Uterus (tissue), 4 donors: ENCODE data around the gene DOCK1. TPM values are rescaled to one million over a fixed set of nuclear protein-coding genes. Genes with fewer than 3 reads are reported as not detected.

Experiments
- DNase-seq, 2 donors: peaks; one replicate each; pipeline ENCODE4 v3.0.0-alpha.2; 2019 to 2020
- H3K27ac ChIP-seq, 2 donors: fragments of 200-600 bp; sonication (generic); 1 replicate in 1 of 2; 2 replicates in 1 of 2; pipeline ENCODE4 v1.5.1; 2016 to 2018
- H3K27me3 ChIP-seq, 2 donors: fragments of 200-600 bp; sonication (generic); one replicate each; pipeline ENCODE4 v1.5.1; 2018 to 2019; ENCODE audit warnings: control low read depth in 1 of 2
- H3K36me3 ChIP-seq, 2 donors: fragments of 200-600 bp; sonication (generic); one replicate each; pipeline ENCODE4 v1.5.1; 2019; ENCODE audit warnings: control low read depth in 1 of 2
- H3K4me1 ChIP-seq, 2 donors: fragments of 200-600 bp; sonication (generic); one replicate each; pipeline ENCODE4 v1.5.1; 2018 to 2019; ENCODE audit warnings: control low read depth in 1 of 2
- H3K4me3 ChIP-seq, 2 donors: fragments of 200-600 bp; sonication (generic); 1 replicate in 1 of 2; 2 replicates in 1 of 2; pipeline ENCODE4 v1.5.1; 2018 to 2019; ENCODE audit warnings: mild to moderate bottlenecking in 1 of 2
- H3K9me3 ChIP-seq, 2 donors: fragments of 200-600 bp; sonication (generic); one replicate each; pipeline ENCODE4 v1.5.1; 2019; ENCODE audit warnings: control low read depth in 1 of 2
- CTCF ChIP-seq, 4 experiments: fragments of 200-600 bp in 2 of 4; fragments of 450-650 bp in 2 of 4; sonication (generic) in 2 of 4; IDR thresholded peaks; one replicate each; pipeline ENCODE4 v1.5.1; 2016 to 2019; ENCODE audit warnings: antibody characterized with exemption in 4 of 4, mild to moderate bottlenecking in 2 of 4, moderate library complexity in 1 of 4
- POLR2A ChIP-seq, 2 donors: fragments of 450-650 bp; IDR thresholded peaks; one replicate each; pipeline ENCODE4 v1.6.1; 2016; ENCODE audit warnings: antibody characterized with exemption in 2 of 2, mild to moderate bottlenecking in 1 of 2, moderate library complexity in 1 of 2
- intact Hi-C: fragments of 100-400 bp; cut with DNase I; formaldehyde crosslinking; loops from one replicate; pipeline ENCODE4 v1.15.1; 2023; ENCODE audit warnings: low total_unique reads
- total RNA-seq, 4 donors: library from RNA; depleted of rRNA in 3 of 4; stranded (reverse); fragments of >200 nt in 3 of 4; gene quantifications; one replicate each; pipeline versions ENCODE4 v1.1.0 to v1.2.4, GENCODE V29; 2014 to 2023
- donor health status: DM: yes; HTN: yes; CAD: no.

DOCK1 gene
- total RNA-seq, 4 donors from 2014 or later = 15.6 to 130 (median 65.0) TPM

GRCh38 chr10:126903656-126904360 is 1.4 kb upstream of the DOCK1 start:
- Histone ChIP-seq H3K4me3 (no peak overlapping the region), H3K27ac (no peak overlapping the region), H3K4me1 (peaks cover 0 to 8% of the 10 kb centered on the region in 2 donors), H3K36me3 (no peaks in the 10 kb centered on the region), H3K27me3 (no peaks in the 10 kb centered on the region), H3K9me3 (no peaks in the 10 kb centered on the region)
- TF ChIP-seq CTCF (IDR thresholded peaks at IDR 0.05) (no peak), POLR2A (IDR thresholded peaks at IDR 0.05) (no peak)
- no peak for DNase-seq
- intact Hi-C loops = no loop called here

DNA sequence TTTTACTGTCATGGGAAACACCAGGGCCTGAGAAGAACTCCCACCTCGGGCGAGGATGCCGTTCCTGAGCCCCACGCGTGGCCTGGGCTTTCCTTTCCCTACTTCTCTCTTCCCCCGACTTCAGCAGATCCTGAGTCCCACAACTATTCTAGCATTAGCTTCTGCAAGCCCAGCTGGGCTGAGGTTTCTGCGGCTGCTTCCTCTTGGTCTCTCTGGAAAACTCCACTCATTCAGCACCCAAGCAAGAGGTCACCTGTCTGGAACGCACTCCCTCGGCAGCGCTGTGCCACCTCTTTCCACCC is 761 bp upstream of the DOCK1 start:
- intact Hi-C loops = no loop called here
- Histone ChIP-seq H3K4me3 (peak overlapping the region; percentile 60 to 96), H3K9me3 (no peaks in the 10 kb centered on the region), H3K36me3 (no peaks in the 10 kb centered on the region), H3K4me1 (peaks cover 0 to 8% of the 10 kb centered on the region in 2 donors), H3K27me3 (no peaks in the 10 kb centered on the region), H3K27ac (no peak overlapping the region)
- no peak for TF ChIP-seq POLR2A (IDR thresholded peaks at IDR 0.05)
- TF ChIP-seq CTCF (IDR thresholded peaks at IDR 0.05) = no peak
- no peak for DNase-seq

GRCh38 chr10:126905776-126906703 is 812 bp downstream of the DOCK1 start:
- intact Hi-C loops = no loop called here
- Histone ChIP-seq H3K9me3 (no peaks in the 10 kb centered on the region), H3K27me3 (no peaks in the 10 kb centered on the region), H3K4me3 (peak overlapping the region; percentile 60 to 96), H3K27ac (peak overlapping the region; percentile 79 to 86), H3K4me1 (peaks cover 0 to 8% of the 10 kb centered on the region in 2 donors), H3K36me3 (no peaks in the 10 kb centered on the region)
- no peak for TF ChIP-seq CTCF (IDR thresholded peaks at IDR 0.05)
- no peak for TF ChIP-seq POLR2A (IDR thresholded peaks at IDR 0.05)
- peak in 1 of 2 donors; percentile 25 for DNase-seq

- no peaks in the 10 kb centered on the region for H3K36me3 ChIP-seq
- H3K4me3 ChIP-seq = peak overlapping the region in 1 of 2 donors; percentile 96
- H3K27ac ChIP-seq = peak overlapping the region in 1 of 2 donors; percentile 86
- H3K9me3 ChIP-seq = no peaks in the 10 kb centered on the region
- intact Hi-C loops = no loop called here
- no peak for DNase-seq
- H3K4me1 ChIP-seq = peaks cover 0 to 8% of the 10 kb centered on the region in 2 donors
- TF ChIP-seq POLR2A (IDR thresholded peaks at IDR 0.05) (no peak), CTCF (IDR thresholded peaks at IDR 0.05) (no peak)
- no peaks in the 10 kb centered on the region for H3K27me3 ChIP-seq
Observed at GRCh38 chr10:126906704-126907422, 1.6 kb downstream of the DOCK1 start.
